Measurements from ENCODE around the gene EIF4G2.

The EIF4G2 gene

DNA sequence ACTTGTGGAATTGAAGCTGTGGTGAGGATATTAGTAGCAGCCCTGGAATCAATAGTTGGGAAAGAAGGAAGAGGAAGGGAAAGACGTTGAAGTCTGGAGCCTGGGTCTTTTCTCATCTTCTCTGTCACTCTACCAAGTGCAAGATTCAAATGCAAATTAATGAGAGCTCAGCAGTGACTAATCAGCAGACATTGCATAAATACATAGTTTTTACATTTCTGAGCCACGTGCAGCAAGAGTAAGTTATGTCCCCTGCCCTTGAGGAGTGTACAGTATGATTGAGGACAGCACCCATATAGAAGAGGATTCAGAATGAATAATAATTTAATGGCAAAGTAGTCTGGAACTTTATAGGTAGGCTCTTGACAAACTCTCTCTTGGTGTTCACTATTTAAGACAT, 33.9 kb downstream of the EIF4G2 start:
- Histone ChIP-seq H3K27ac (no peak overlapping the region), H3K4me3 (no peak overlapping the region), H3K9me3 (ENCODE audit: low read depth, low read length) (no peaks in the 10 kb centered on the region), H3K9ac (ENCODE audit: insufficient read length) (no peak overlapping the region), H3K36me3 (ENCODE audit: insufficient read depth, low read length) (peaks cover 36% of the 10 kb centered on the region)
- no peak for DNase-seq (ENCODE audit: low read depth, low spot score)
- TF ChIP-seq POLR2AphosphoS5 (IDR thresholded peaks at IDR 0.05; ENCODE audit: borderline replicate concordance, low read depth, low read length): no peak
- TF ChIP-seq FOXP2 (optimal IDR thresholded peaks at IDR 0.05; ENCODE audit: control extremely low read depth, extremely low read length, insufficient read depth): no peak
- TF ChIP-seq EZH2 (IDR thresholded peaks at IDR 0.05): no peak

DNA sequence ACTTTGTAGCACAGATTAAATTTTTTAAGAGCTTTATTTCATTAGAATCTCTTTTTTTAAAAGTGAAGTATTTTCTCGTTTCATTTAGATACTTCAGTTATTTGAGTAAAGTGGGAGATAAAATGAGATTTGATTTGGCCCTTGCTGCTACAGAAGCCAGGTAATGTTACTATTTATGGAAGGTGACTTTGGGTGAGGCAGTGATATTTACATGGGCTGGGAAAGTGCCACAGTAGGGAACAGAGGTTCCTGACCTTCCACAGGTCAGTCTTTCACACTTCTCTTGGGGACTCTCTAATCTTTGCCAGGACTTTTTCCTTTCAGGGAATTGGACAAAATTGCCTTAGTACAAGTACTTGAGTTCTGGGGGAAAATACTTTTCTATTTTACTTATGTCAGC, 37.3 kb downstream of the EIF4G2 start:
- H3K4me3 ChIP-seq: no peak overlapping the region
- H3K27ac ChIP-seq: no peak overlapping the region
- H3K9ac ChIP-seq (ENCODE audit: insufficient read length): no peak overlapping the region
- TF ChIP-seq POLR2AphosphoS5 (IDR thresholded peaks at IDR 0.05; ENCODE audit: borderline replicate concordance, low read depth, low read length): no peak
- no peak for TF ChIP-seq EZH2 (IDR thresholded peaks at IDR 0.05)
- no peak for TF ChIP-seq FOXP2 (optimal IDR thresholded peaks at IDR 0.05; ENCODE audit: control extremely low read depth, extremely low read length, insufficient read depth)
- no peak for DNase-seq (ENCODE audit: low read depth, low spot score)
- H3K9me3 ChIP-seq (ENCODE audit: low read depth, low read length): no peaks in the 10 kb centered on the region
- H3K36me3 ChIP-seq (ENCODE audit: insufficient read depth, low read length): peaks cover 5% of the 10 kb centered on the region

DNA sequence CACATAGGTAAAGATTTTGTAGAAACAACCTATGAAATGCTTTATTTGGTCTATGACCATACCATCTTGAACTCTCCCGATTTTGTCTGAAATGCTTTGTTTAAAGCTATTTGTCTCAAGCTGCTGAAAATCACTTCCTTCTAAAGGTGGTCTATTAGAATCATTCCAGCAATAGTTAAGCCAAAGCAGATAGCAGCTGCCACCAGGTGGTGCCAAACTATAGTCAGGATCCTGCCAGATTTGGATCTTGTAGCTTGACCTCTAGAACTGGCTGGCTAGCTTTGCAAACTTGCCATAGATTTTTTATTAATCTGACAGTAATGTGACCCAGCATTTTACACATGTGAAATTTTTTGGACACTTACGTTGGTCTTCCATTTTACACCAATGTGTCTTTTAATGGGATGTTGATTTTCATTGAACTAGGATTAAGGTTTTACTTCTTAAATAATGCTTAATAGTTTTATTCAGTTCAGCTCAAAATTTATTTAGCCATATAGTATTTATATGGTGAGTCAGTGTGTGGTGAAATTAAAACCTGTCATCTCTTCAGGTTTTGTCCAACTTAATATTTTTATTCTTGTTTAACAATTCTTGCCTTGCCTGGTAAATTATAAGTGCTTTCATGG, 38.0 kb downstream of the EIF4G2 start:
- no peak overlapping the region for H3K27ac ChIP-seq
- DNase-seq (ENCODE audit: low read depth, low spot score): no peak
- no peak overlapping the region for H3K4me3 ChIP-seq
- no peak overlapping the region for H3K9ac ChIP-seq (ENCODE audit: insufficient read length)
- TF ChIP-seq POLR2AphosphoS5 (IDR thresholded peaks at IDR 0.05; ENCODE audit: borderline replicate concordance, low read depth, low read length) (no peak), EZH2 (IDR thresholded peaks at IDR 0.05) (no peak), FOXP2 (optimal IDR thresholded peaks at IDR 0.05; ENCODE audit: control extremely low read depth, extremely low read length, insufficient read depth) (no peak)
- no peaks in the 10 kb centered on the region for H3K9me3 ChIP-seq (ENCODE audit: low read depth, low read length)
- no peaks in the 10 kb centered on the region; the same call in none of the 2 replicates for H3K36me3 ChIP-seq (ENCODE audit: insufficient read depth, low read length)

DNA sequence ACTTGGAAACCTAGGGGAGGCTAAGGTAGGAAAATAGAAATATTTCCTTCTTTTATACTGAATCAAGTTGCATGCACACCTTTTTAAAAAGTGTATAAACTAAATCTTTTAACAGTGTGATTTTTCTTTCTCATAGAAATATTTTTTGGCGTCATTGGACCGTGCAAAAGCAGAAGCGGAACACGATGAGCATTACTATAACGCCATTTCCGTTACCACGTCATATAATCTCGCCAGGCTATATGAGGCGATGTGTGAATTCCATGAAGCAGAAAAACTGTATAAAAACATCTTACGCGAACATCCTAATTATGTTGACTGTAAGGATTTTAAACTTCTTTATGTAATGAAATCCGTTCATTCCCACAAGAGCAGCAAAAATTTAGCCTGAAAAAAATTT, 44.3 kb downstream of the EIF4G2 start:
- Histone ChIP-seq H3K4me3 (no peak overlapping the region), H3K36me3 (ENCODE audit: insufficient read depth, low read length) (peaks cover 51% of the 10 kb centered on the region), H3K9ac (ENCODE audit: insufficient read length) (no peak overlapping the region), H3K27ac (no peak overlapping the region), H3K9me3 (ENCODE audit: low read depth, low read length) (no peaks in the 10 kb centered on the region)
- no peak for DNase-seq (ENCODE audit: low read depth, low spot score)
- TF ChIP-seq POLR2AphosphoS5 (IDR thresholded peaks at IDR 0.05; ENCODE audit: borderline replicate concordance, low read depth, low read length) (no peak), FOXP2 (optimal IDR thresholded peaks at IDR 0.05; ENCODE audit: control extremely low read depth, extremely low read length, insufficient read depth) (no peak), EZH2 (IDR thresholded peaks at IDR 0.05) (no peak)

DNA sequence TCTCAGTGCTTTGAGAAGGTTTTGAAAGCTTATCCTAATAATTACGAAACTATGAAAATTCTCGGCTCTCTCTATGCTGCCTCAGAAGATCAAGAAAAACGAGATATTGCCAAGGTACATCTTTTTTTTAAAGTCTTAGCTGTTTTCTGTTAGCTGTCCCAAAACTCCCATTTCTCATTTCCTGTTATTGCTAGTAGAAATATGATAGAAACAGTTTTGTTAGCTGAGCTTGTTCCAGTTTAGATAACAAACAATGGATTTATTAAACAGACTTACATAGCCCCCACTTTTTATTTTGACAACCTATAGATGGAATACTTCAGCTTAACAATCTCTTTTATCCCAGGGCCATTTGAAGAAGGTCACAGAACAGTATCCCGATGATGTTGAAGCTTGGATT, 45.0 kb downstream of the EIF4G2 start:
- H3K4me3 ChIP-seq: no peak overlapping the region
- no peak for TF ChIP-seq FOXP2 (optimal IDR thresholded peaks at IDR 0.05; ENCODE audit: control extremely low read depth, extremely low read length, insufficient read depth)
- TF ChIP-seq EZH2 (IDR thresholded peaks at IDR 0.05): no peak
- no peak for TF ChIP-seq POLR2AphosphoS5 (IDR thresholded peaks at IDR 0.05; ENCODE audit: borderline replicate concordance, low read depth, low read length)
- H3K9ac ChIP-seq (ENCODE audit: insufficient read length): no peak overlapping the region
- peaks cover 58% of the 10 kb centered on the region for H3K36me3 ChIP-seq (ENCODE audit: insufficient read depth, low read length)
- DNase-seq (ENCODE audit: low read depth, low spot score): no peak
- H3K27ac ChIP-seq: no peak overlapping the region
- no peaks in the 10 kb centered on the region for H3K9me3 ChIP-seq (ENCODE audit: low read depth, low read length)

DNA sequence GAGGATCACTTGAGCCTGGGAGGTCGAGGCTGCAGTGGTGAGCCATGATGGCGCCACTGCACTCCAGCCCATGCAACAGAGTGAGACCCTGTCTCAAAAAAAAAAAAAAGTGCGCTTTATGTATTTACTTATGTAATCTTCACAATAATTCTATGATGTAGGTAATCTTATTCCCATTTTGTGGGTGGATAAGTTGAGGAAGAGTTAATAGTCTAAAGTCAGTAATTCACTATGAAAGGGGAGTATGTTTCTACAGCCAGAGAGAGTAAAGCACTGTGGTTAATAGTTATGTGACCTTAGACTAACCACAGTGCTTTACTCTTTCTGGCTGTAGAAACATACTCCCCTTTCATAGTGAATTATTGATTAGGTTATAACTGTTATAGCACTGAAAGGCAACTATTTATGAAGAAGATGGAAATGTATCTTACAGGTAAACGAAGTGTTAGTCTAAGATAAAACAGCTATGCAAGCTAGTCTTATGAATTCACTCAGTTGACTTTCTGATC, 45.8 kb downstream of the EIF4G2 start:
- no peak overlapping the region for H3K4me3 ChIP-seq
- no peaks in the 10 kb centered on the region for H3K9me3 ChIP-seq (ENCODE audit: low read depth, low read length)
- no peak overlapping the region for H3K27ac ChIP-seq
- TF ChIP-seq FOXP2 (optimal IDR thresholded peaks at IDR 0.05; ENCODE audit: control extremely low read depth, extremely low read length, insufficient read depth): no peak
- TF ChIP-seq POLR2AphosphoS5 (IDR thresholded peaks at IDR 0.05; ENCODE audit: borderline replicate concordance, low read depth, low read length): no peak
- no peak for TF ChIP-seq EZH2 (IDR thresholded peaks at IDR 0.05)
- H3K36me3 ChIP-seq (ENCODE audit: insufficient read depth, low read length): peaks cover 63% of the 10 kb centered on the region
- no peak overlapping the region for H3K9ac ChIP-seq (ENCODE audit: insufficient read length)
- no peak for DNase-seq (ENCODE audit: low read depth, low spot score)

DNA sequence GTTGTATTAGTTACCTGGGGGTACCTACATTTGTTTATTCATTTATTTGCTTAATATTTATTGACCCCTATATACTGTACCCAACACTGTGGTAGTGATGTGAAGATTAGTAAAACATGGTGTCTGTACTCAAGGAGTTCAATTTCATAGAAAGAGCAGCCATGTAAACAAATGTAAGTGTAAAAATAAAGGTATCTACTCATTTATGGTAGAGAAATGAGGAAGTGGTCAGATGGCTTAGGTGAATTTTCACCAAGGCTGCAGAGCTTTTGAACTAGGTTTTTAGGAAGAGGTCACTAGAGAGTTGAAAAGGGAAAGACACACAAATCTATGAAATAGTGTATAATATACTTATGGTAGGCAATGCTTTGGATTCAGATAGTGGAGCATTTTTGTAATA, 46.5 kb downstream of the EIF4G2 start:
- DNase-seq (ENCODE audit: low read depth, low spot score): no peak
- peaks cover 71% of the 10 kb centered on the region for H3K36me3 ChIP-seq (ENCODE audit: insufficient read depth, low read length)

DNA sequence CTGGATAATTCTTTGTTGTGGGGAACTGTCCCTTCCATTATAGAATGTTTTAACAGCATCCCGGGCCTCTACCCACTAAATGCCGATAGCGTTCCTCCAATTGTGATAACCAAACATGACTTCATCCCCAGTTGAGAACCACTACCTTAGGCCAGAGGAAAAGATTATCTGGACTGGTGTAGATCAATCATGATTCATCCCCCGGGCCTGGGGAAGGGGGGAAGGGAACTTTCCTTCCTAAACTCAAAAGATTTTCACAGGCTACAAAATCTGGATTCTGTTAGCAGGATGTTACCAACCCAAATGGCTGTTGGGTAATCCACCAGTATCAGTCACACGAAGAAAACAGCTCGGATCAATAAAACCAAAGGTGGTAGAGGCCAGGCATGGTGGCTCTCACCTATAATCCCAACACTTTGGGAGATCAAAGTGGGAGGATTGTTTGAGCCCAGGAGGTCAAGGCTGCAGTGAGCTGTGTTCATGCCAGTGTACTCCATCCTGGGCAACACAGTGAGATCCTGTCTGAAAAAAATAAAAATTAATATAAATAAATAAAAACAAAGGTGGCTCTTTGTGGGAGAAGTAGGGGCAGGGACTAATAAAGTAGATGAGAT, 47.5 kb downstream of the EIF4G2 start:
- Histone ChIP-seq H3K9me3 (ENCODE audit: low read depth, low read length) (no peaks in the 10 kb centered on the region), H3K36me3 (ENCODE audit: insufficient read depth, low read length) (peaks cover 79% of the 10 kb centered on the region), H3K4me3 (no peak overlapping the region), H3K9ac (ENCODE audit: insufficient read length) (no peak overlapping the region), H3K27ac (no peak overlapping the region)
- no peak for TF ChIP-seq FOXP2 (optimal IDR thresholded peaks at IDR 0.05; ENCODE audit: control extremely low read depth, extremely low read length, insufficient read depth)
- no peak for TF ChIP-seq POLR2AphosphoS5 (IDR thresholded peaks at IDR 0.05; ENCODE audit: borderline replicate concordance, low read depth, low read length)
- TF ChIP-seq EZH2 (IDR thresholded peaks at IDR 0.05): no peak
- DNase-seq (ENCODE audit: low read depth, low spot score): no peak

More for the DNA sequence above, 46.5 kb downstream of the EIF4G2 start:
- no peak overlapping the region for H3K27ac ChIP-seq
- TF ChIP-seq FOXP2 (optimal IDR thresholded peaks at IDR 0.05; ENCODE audit: control extremely low read depth, extremely low read length, insufficient read depth): no peak
- no peak for TF ChIP-seq POLR2AphosphoS5 (IDR thresholded peaks at IDR 0.05; ENCODE audit: borderline replicate concordance, low read depth, low read length)
- no peak for TF ChIP-seq EZH2 (IDR thresholded peaks at IDR 0.05)
- no peak overlapping the region for H3K4me3 ChIP-seq
- H3K9me3 ChIP-seq (ENCODE audit: low read depth, low read length): no peaks in the 10 kb centered on the region
- H3K9ac ChIP-seq (ENCODE audit: insufficient read length): no peak overlapping the region

Measured in SK-N-MC (cell line).